ENCODE measurements around the gene TOX4.
A peak's percentile ranks its signal among the peaks of the same experiment; 100 is the strongest.

Gene TOX4

GRCh38 chr14:21503376-21503775 lies 26.4 kb downstream of the TOX4 start:
- no peak for DNase-seq (ENCODE audit: low read depth)

- DNase-seq (ENCODE audit: low read depth) = no peak
These were observed 28.1 kb downstream of the TOX4 start for GRCh38 chr14:21505012-21505553.

DNA sequence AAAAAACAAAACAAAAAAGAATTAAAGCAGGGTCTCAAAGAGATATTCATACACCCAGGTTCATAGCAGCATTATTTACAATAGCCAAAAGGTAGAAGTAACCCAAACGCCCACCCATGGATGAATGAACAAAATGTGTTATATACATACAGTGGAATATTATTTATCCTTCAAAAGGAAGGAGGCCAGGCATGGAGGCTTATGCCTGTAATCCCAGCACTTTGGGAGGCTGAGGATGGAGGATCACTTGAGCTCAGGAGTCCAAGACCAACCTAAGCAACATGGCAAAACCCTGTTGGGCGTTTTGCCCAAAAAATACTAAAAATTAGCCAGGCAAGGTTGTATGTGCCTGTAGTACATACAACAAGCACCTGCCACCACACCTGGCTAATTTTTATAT lies 29.6 kb downstream of the TOX4 start:
- DNase-seq (ENCODE audit: low read depth) = no peak

DNA sequence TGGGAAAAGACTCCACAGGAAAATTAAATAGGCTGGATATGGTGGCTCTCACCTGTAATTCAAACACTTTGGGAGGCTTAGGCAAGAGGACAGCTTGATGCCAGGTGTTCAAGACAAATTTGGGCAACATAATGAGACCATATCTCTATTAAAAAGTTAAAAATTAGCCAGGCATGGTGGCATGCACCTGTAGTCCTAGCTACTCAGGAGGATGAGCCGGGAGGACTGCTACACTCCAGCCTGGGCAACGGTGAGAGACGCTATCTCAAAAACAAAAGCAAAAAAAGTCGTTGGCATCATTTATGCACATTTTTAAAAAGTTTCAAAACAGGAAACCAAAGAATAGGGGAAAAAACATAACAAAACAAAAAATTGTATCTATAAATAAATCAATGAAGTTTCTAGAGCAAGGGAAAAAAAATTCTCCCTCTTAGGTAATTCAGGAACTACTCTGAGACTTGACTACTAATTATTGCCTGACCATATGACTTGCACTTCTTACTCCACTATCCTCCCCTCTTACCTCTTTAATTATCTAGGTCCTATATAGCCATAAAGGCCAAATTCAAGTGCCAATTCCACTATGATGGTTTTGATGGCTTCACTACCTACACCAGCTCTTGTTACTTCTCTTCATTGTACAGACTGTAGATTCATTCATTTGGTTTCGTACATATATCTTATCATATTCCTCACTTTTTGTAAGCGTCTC lies 32.6 kb downstream of the TOX4 start:
- DNase-seq (ENCODE audit: low read depth) = no peak

DNA sequence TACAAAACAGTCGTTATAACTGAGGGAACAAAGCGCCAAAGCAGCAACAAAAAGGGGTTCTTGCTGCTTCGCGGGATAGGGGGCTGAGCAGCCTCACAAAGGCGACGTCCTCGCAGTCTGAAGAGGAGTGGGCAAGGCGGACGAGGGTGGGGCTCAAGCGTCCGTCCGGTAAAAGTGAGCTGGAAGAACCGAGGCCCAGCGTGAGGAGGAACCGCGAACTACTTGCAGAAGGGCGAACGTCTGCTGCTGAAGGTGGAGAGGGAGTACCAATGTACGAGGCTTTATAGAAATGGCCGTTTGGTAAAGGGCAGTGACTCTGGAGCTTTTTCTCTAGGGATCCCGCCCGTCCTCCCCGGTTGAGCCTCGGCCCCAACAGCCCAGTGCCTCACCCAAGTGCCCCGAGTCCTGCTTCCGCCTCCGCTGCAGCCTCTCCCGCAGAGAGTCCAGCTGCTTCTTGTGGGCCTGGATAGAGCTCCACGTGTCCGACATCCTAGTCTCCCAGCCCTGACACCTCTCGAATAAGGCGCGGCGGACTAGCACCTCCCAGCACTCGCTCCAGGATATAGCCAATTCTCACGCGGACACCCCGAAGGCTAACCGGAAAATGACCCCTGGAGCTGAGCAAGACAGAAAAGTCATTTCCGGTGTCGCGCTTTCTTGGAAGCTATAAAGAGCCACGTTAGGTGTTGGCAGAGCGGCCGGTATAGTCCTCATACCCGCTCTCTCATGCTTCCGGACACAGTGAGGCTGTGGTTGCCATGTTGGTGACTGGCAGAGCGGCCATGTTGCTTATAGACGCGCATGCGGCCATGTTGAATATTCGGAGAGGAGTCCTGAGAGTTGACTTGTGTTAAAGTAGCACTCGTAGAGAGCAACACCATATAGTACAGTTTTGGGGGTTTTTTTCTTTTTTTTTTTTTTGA lies 34.0 kb downstream of the TOX4 start, which contains the start of gene METTL3:
METTL3 (minus strand) TSS at position 606 of the 923 bp plus-strand sequence; CDS start at position 489, 117 bp downstream.
- peak; percentile 91 for DNase-seq (ENCODE audit: low read depth)

DNA sequence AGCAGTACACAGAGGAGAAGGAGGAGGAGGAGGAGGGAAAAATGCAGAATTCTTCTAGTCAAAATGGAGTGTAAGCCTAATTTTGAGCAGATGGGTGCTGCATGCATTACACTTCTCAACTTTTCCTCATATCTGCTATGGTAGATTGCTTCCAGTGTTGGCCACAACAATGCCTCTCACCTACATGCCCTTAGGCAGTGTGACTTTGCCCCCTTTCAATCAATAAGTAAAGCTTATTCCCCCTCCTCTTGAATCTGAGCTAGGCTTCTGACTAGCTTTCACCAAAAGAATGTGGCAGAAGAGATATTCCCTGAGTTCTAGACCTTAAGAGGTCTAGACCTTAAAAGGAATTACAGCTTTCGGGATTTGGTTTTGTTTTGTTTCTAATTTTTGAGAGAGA lies 37.3 kb downstream of the TOX4 start:
- DNase-seq (ENCODE audit: low read depth) = no peak

GRCh38 chr14:21518725-21519124 lies 41.7 kb downstream of the TOX4 start:
- no peak for DNase-seq (ENCODE audit: low read depth)

- no peak for DNase-seq (ENCODE audit: low read depth)
These were observed 43.8 kb downstream of the TOX4 start for GRCh38 chr14:21520767-21521166.

GRCh38 chr14:21521501-21521900 lies 44.5 kb downstream of the TOX4 start:
- DNase-seq (ENCODE audit: low read depth) = no peak

- no peak for DNase-seq (ENCODE audit: low read depth)
These were observed 46.2 kb downstream of the TOX4 start for GRCh38 chr14:21523203-21523602.

DNA sequence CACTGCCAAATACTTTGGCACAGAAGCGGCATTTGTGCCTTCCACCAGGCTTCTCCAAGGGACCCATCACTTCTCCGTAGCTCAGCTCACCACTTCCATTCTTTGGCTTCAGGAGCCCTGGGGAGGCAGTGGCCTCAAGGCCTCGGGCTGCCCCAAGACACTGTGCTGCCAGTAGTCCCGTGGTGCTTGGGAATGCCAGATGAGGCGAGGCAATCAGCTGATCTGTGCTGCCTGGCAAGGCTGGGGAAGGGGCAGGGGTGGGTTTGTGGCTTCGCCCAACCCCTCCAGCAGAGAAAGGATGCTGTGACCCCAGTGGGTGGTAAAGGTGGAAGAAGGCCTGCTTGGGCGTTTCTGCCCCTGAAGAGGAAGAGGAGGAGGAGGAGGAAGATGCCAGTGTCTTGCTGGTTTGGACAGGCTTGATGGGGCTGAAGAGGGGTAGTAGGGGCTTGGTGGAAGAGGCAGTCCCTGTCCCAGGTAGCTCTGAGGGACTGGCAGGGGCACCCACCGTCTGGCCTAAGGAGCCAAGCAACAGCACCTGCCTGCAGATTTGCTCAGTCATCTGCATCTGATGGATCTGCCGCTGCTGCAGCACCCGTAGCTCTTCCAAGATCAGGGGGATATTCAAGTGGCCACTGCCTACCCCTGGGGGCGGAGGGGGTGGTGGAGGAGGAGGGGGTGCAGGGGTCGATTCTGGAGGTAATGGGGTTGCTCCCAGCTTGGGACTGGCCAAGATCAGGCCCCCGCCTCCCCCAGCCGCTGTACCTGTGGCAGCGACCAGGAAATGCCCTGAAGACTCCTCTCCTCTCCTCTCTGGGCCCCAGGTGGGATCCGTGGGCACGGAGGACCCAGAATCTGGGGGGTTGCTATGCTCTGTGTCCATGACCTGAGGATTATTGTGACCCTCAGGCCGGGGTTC lies 47.8 kb downstream of the TOX4 start:
- no peak for DNase-seq (ENCODE audit: low read depth)

DNA sequence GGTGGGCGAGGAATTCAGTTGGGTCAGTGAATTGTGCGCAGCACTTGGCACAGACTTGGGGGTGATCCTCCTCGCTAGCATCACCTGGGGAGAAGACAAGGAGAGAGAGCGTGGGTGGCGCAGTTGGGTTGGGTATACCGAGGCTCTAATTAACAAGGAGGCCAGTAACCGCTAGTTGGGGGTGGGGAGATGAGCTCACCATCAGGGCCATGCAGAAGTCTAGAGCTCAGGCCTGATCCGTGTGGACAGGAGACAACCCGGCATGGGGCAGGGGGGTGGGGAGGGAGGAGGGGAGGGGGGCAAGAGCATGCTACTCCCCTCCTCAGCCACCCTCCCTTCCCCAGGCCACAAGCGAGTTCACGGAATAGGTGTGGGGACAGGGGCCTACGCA lies 48.6 kb downstream of the TOX4 start:
- DNase-seq (ENCODE audit: low read depth) = no peak

DNA sequence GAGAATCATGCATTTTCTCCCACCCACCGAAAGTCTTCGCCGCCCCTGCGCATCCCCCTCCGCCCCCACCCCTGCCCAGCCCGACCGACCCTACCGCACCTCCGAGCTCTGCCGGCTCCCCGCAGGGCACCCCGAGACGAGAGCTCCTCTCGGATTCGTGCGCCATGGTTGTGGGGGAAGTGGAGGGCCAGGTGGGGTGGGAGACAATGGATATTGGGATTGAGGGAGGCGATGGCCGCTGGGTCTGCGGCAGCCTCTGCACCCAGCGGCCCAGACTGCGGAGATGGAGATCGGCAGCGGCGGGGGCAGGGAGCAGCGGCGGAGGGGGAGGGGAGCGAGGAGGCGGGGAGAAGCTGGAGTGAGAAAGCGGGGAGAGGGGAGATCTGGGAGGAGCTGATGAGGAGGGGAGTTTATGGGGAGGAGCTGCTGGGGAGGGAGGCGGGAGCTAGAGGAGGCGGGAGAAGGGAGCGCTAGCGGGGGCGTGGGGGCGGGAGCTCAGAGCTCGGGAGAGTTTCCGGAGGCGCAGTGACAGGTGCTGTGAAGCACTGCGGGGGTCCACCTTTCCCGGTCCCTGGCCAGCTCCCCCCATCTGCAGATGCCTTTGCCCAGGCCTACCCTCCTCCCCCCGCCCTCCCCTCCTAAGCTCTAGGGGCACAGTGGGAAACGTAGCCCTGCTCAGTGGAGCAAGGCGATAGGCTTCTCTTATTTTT lies 49.1 kb downstream of the TOX4 start, which contains the start of gene SALL2:
SALL2 (minus strand) TSS at position 385 of the 710 bp plus-strand sequence; CDS start at position 166, 219 bp downstream.
- peak; percentile 58 for DNase-seq (ENCODE audit: low read depth)

GRCh38 chr14:21526672-21527317 lies 49.8 kb downstream of the TOX4 start:
- no peak for DNase-seq (ENCODE audit: low read depth)

- no peak for DNase-seq (ENCODE audit: low read depth)
These were observed 50.3 kb downstream of the TOX4 start for GRCh38 chr14:21527318-21527679.

GRCh38 chr14:21528381-21529348 lies 51.7 kb downstream of the TOX4 start:
- no peak for DNase-seq (ENCODE audit: low read depth)

- DNase-seq (ENCODE audit: low read depth) = no peak
These were observed 52.5 kb downstream of the TOX4 start for GRCh38 chr14:21529515-21529914.

DNA sequence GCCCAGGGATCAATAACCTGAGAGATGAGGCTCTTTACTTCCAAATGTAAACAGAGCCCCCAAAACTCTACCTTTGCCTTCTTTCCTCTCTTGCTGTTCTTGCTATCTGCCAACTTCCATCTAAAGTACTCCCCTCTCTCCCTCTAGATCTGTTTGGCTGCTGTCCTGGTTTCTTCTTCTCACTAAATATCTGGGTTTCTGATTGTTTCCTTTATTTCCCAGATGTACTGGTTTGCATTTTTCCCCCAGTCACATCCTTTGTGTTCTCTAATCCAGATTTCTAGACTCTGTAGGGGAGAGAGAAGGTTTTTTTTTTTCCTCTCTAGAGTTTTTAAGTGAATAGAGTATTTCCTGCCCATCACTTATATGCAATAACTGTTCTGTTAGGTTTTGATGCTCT lies 56.3 kb downstream of the TOX4 start:
- DNase-seq (ENCODE audit: low read depth) = no peak

GRCh38 chr14:21534576-21534975 lies 57.6 kb downstream of the TOX4 start:
- DNase-seq (ENCODE audit: low read depth) = no peak

All from T-helper 22 cell (primary cell).